ENCODE measurements around the gene KCNC3.

DNA sequence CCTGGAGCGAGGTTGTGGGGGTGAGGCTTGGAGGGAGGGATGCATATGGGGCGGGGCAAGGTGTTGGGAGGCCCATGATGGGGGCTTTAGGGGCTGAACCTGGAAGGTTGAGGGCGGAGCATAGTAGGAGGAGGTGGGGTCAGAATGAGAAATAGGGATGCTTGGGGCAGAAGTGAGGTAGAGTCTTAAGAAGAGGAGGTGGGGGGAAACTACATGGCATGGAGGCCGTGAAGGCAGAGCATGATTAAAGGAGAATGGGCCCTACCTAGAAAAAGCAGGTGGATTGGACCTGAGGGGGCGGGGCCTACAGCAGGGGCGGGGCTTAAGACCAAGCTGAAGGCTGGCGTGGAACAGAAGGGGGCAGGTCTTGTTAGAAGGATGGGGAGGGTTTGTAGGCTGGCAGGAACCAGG lies 47.9 kb upstream of the KCNC3 start:
- TF ChIP-seq, protein P1, sequence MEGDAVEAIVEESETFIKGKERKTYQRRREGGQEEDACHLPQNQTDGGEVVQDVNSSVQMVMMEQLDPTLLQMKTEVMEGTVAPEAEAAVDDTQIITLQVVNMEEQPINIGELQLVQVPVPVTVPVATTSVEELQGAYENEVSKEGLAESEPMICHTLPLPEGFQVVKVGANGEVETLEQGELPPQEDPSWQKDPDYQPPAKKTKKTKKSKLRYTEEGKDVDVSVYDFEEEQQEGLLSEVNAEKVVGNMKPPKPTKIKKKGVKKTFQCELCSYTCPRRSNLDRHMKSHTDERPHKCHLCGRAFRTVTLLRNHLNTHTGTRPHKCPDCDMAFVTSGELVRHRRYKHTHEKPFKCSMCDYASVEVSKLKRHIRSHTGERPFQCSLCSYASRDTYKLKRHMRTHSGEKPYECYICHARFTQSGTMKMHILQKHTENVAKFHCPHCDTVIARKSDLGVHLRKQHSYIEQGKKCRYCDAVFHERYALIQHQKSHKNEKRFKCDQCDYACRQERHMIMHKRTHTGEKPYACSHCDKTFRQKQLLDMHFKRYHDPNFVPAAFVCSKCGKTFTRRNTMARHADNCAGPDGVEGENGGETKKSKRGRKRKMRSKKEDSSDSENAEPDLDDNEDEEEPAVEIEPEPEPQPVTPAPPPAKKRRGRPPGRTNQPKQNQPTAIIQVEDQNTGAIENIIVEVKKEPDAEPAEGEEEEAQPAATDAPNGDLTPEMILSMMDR (IDR thresholded peaks at IDR 0.05), result no peak
- TF ChIP-seq ZFX (IDR thresholded peaks at IDR 0.05; ENCODE audit: borderline replicate concordance), result no peak
